Pancreas (tissue), 10 donors: ENCODE data around the gene OGFR. TPM values are rescaled to one million over a fixed set of nuclear protein-coding genes. Genes with fewer than 3 reads are reported as not detected.

Experiments
- ATAC-seq, 4 donors: fragments of 200-7000 bp; cut with Tn5 transposase; one replicate each; pipeline versions ENCODE4 v1.8.0 to v1.9.1; 2020; ENCODE audit warnings: mild to moderate bottlenecking in 4 of 4, moderate library complexity in 4 of 4
- DNase-seq, 6 donors: peaks; one replicate each; pipeline ENCODE4 v3.0.0-alpha.2; 2020
- FAIRE-seq: peaks from 2 replicates; lab custom pipeline; 2012; peaks lifted over from hg19 to GRCh38; lab: Jason Lieb, UNC
- H3K27ac ChIP-seq, 4 donors: fragments of 200-600 bp; sonication (generic); 1 replicate in 3 of 4; 2 replicates in 1 of 4; pipeline versions ENCODE4 v1.5.0 to v1.8.0; 2020
- H3K27me3 ChIP-seq, 4 donors: fragments of 200-600 bp; one replicate each; pipeline ENCODE4 v1.8.0; 2021
- H3K36me3 ChIP-seq, 3 donors: fragments of 200-600 bp; sonication (generic) in 1 of 3; one replicate each; pipeline versions ENCODE4 v1.5.0 to v1.8.0; 2020 to 2021
- H3K4me1 ChIP-seq, 3 donors: fragments of 200-600 bp; one replicate each; pipeline ENCODE4 v1.8.0; 2021
- H3K4me3 ChIP-seq, 4 donors: fragments of 200-600 bp; sonication (generic) in 2 of 4; one replicate each; pipeline versions ENCODE4 v1.5.0 to v1.8.0; 2020 to 2021
- H3K9me3 ChIP-seq, 4 donors: fragments of 200-600 bp; one replicate each; pipeline ENCODE4 v1.8.0; 2021
- CTCF ChIP-seq, 4 donors: fragments of 200-600 bp; sonication (generic) in 3 of 4; IDR thresholded peaks; one replicate each; pipeline versions ENCODE4 v1.5.0 to v1.8.0; 2021; ENCODE audit warnings: antibody characterized with exemption in 4 of 4
- WGBS, 2 donors: extraction: QIAGEN DNeasy Blood & Tissue Kit; methylation state at CpG; one replicate each; pipeline ENCODE4 v1.1.7; 2013; 5-methylcytosine and 5-hydroxymethylcytosine counted together
- intact Hi-C, 3 donors: fragments of 100-400 bp; cut with DNase I; formaldehyde crosslinking; loops; one replicate each; pipeline versions ENCODE4 v1.11.1 to v1.14.2; 2022
- polyA plus RNA-seq, 2 donors: library from polyadenylated mRNA; stranded (reverse); fragments of 200-250 nt; gene quantifications; one replicate each; pipeline ENCODE4 v1.2.3, GENCODE V29; 2013
- total RNA-seq, 6 donors: library from RNA; stranded (reverse); fragmentation: NEBNext Ultra II Directional in 4 of 6; extraction: Animal tissue kit (Norgen Biotek cat#: 25700) in 4 of 6; gene quantifications; one replicate each; pipeline versions ENCODE4 v1.2.1 to v1.2.4, GENCODE V29; 2021 to 2023
- donor health status: healthy with polysubstance abuse.
- donor health status: DM: no; HTN: no; CAD: no; lungs with moderate emphysema.
- donor health status: DM: no; HTN: no; CAD: no.
- donor health status: control.
- donor health status: control.
- donor health status: Bipolar disorder and iron deficiency.
- donor health status: DM: yes; HTN: yes; CAD: no.
- donor health status: DM: no; HTN: no; CAD: no.
- donor health status: DM: no; HTN: no; CAD: no.
- donor health status: DM: yes; HTN: yes; CAD: no.

OGFR gene
- total and polyA plus RNA-seq, 8 donors: 18.1 to 79.5 (median 23.0) TPM

GRCh38 chr20:62794007-62794724 is 10.5 kb upstream of the OGFR start:
- H3K27ac ChIP-seq: peak overlapping the region; percentile 77 to 92 (median 90)
- ATAC-seq (peak; percentile 85 to 92 (median 87)), FAIRE-seq (no peak), DNase-seq (peak; percentile 95 to 99 (median 98))
- intact Hi-C loops: no loop called here
- no peak for TF ChIP-seq CTCF (IDR thresholded peaks at IDR 0.05)
- H3K27me3 ChIP-seq: no peaks in the 10 kb centered on the region
- H3K36me3 ChIP-seq: peaks cover 0 to 3% (median 1%) of the 10 kb centered on the region in 3 donors
- peaks cover 0 to 9% (median 5%) of the 10 kb centered on the region in 3 donors for H3K4me1 ChIP-seq
- no peaks in the 10 kb centered on the region for H3K9me3 ChIP-seq
- WGBS, 2 donors: 1% methylated on average over 59 to 69 of the region's 69 CpGs
- H3K4me3 ChIP-seq: peak overlapping the region in 3 of 4 donors; percentile 31 to 67 (median 67)

- intact Hi-C loops: no loop called here
- no peak for FAIRE-seq
- no peak for TF ChIP-seq CTCF (IDR thresholded peaks at IDR 0.05)
- no peaks in the 10 kb centered on the region for H3K9me3 ChIP-seq
- WGBS, 2 donors: 1% methylated on average over 66 to 68 of the region's 68 CpGs
- peaks cover 0 to 12% (median 4%) of the 10 kb centered on the region in 3 donors for H3K36me3 ChIP-seq
- DNase-seq: peak in 4 of 6 donors; percentile 42 to 77 (median 56)
- peaks cover 0 to 9% (median 5%) of the 10 kb centered on the region in 3 donors for H3K4me1 ChIP-seq
- no peaks in the 10 kb centered on the region for H3K27me3 ChIP-seq
- peak overlapping the region; percentile 61 to 89 (median 80) for H3K27ac ChIP-seq
- peak; percentile 1 to 14 (median 4) for ATAC-seq
- H3K4me3 ChIP-seq: peak overlapping the region; percentile 31 to 67 (median 58)
Measured at GRCh38 chr20:62795023-62795761, 9.4 kb upstream of the OGFR start.

GRCh38 chr20:62796699-62797491 is 7.7 kb upstream of the OGFR start:
- peak in 4 of 6 donors; percentile 39 to 81 (median 52) for DNase-seq
- no peak for FAIRE-seq
- 11 to 31% methylated on average over 18 to 51 of the region's 53 CpGs for WGBS, 2 donors
- no peak for TF ChIP-seq CTCF (IDR thresholded peaks at IDR 0.05)
- Histone ChIP-seq H3K36me3 (peaks cover 0 to 15% (median 4%) of the 10 kb centered on the region in 3 donors), H3K27ac (peak overlapping the region in 3 of 4 donors; percentile 60 to 89 (median 75)), H3K9me3 (no peaks in the 10 kb centered on the region), H3K4me1 (peaks cover 0 to 9% (median 5%) of the 10 kb centered on the region in 3 donors), H3K27me3 (no peaks in the 10 kb centered on the region), H3K4me3 (peak overlapping the region; percentile 48 to 67 (median 65))
- intact Hi-C loops: no loop called here
- no peak for ATAC-seq

GRCh38 chr20:62797671-62798532 is 6.7 kb upstream of the OGFR start:
- no peaks in the 10 kb centered on the region for H3K9me3 ChIP-seq
- DNase-seq (peak in 1 of 6 donors; percentile 33), ATAC-seq (no peak), FAIRE-seq (no peak)
- TF ChIP-seq CTCF (IDR thresholded peaks at IDR 0.05): no peak
- H3K27me3 ChIP-seq: no peaks in the 10 kb centered on the region
- peaks cover 0 to 9% (median 5%) of the 10 kb centered on the region in 3 donors for H3K4me1 ChIP-seq
- H3K36me3 ChIP-seq: peaks cover 0 to 15% (median 4%) of the 10 kb centered on the region in 3 donors
- no peak overlapping the region for H3K27ac ChIP-seq
- H3K4me3 ChIP-seq: no peak overlapping the region
- 83 to 87% methylated on average over 25 to 26 of the region's 26 CpGs for WGBS, 2 donors
- intact Hi-C loops: no loop called here
